Neutrophil (primary cell): Measurements from ENCODE around the gene SMARCD1.

Experiments
- H3K27ac ChIP-seq: fragments of 200-600 bp; sonication (generic); 2 replicates; pipeline ENCODE4 v1.5.1; 2016; ENCODE audit warnings: mild to moderate bottlenecking, moderate library complexity
- H3K27me3 ChIP-seq: fragments of 200-600 bp; sonication (generic); 2 replicates; pipeline ENCODE4 v1.6.0; 2016; ENCODE audit warnings: mild to moderate bottlenecking
- H3K36me3 ChIP-seq: fragments of 200-600 bp; sonication (generic); 2 replicates; pipeline ENCODE4 v1.5.1; 2017
- H3K4me1 ChIP-seq, 2 experiments: fragments of 200-600 bp in 1 of 2; sonication (generic) in 1 of 2; 1 replicate in 1 of 2; 2 replicates in 1 of 2; pipeline versions ENCODE4 v1.5.1 to v1.6.1; 2013 to 2016; ENCODE audit warnings: low read depth in 1 of 2, low read length in 1 of 2, mild to moderate bottlenecking in 1 of 2, moderate library complexity in 1 of 2; ENCODE audit not compliant: control insufficient read depth in 1 of 2, insufficient read depth in 1 of 2
- H3K4me3 ChIP-seq, 2 experiments: fragments of 200-600 bp in 1 of 2; sonication (generic) in 1 of 2; 1 replicate in 1 of 2; 2 replicates in 1 of 2; pipeline ENCODE4 v1.5.1; 2013 to 2016; ENCODE audit warnings: low read depth in 1 of 2, low read length in 1 of 2, mild to moderate bottlenecking in 1 of 2, moderate library complexity in 1 of 2
- H3K9me3 ChIP-seq: fragments of 200-600 bp; sonication (generic); 2 replicates; pipeline ENCODE4 v1.5.1; 2016
- TF ChIP-seq, protein P1 (sequence below): fragments of 200-600 bp; sonication (generic); IDR thresholded peaks from 2 replicates; pipeline ENCODE4 v1.5.1; 2016; ENCODE audit warnings: antibody characterized with exemption

Gene SMARCD1

GRCh38 chr12:50069539-50069938 lies 15.6 kb upstream of the SMARCD1 start:
- H3K27me3 ChIP-seq, result peaks cover 60% of the 10 kb centered on the region
- no peak overlapping the region for H3K27ac ChIP-seq
- H3K4me3 ChIP-seq, result no peak overlapping the region
- TF ChIP-seq, protein P1, sequence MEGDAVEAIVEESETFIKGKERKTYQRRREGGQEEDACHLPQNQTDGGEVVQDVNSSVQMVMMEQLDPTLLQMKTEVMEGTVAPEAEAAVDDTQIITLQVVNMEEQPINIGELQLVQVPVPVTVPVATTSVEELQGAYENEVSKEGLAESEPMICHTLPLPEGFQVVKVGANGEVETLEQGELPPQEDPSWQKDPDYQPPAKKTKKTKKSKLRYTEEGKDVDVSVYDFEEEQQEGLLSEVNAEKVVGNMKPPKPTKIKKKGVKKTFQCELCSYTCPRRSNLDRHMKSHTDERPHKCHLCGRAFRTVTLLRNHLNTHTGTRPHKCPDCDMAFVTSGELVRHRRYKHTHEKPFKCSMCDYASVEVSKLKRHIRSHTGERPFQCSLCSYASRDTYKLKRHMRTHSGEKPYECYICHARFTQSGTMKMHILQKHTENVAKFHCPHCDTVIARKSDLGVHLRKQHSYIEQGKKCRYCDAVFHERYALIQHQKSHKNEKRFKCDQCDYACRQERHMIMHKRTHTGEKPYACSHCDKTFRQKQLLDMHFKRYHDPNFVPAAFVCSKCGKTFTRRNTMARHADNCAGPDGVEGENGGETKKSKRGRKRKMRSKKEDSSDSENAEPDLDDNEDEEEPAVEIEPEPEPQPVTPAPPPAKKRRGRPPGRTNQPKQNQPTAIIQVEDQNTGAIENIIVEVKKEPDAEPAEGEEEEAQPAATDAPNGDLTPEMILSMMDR, result no peak
- H3K9me3 ChIP-seq, result no peaks in the 10 kb centered on the region
- H3K36me3 ChIP-seq, result no peaks in the 10 kb centered on the region
- peaks cover 3% of the 10 kb centered on the region in 2 experiments for H3K4me1 ChIP-seq

- H3K27me3 ChIP-seq, result peaks cover 50% of the 10 kb centered on the region
- no peak overlapping the region for H3K27ac ChIP-seq
- TF ChIP-seq, protein P1, result peak; percentile 95
- no peak overlapping the region for H3K4me3 ChIP-seq
- H3K4me1 ChIP-seq, result peaks cover 3% of the 10 kb centered on the region in 2 experiments
- H3K9me3 ChIP-seq, result no peaks in the 10 kb centered on the region
- H3K36me3 ChIP-seq, result no peaks in the 10 kb centered on the region
These were observed 14.7 kb upstream of the SMARCD1 start for GRCh38 chr12:50070314-50071060.

DNA sequence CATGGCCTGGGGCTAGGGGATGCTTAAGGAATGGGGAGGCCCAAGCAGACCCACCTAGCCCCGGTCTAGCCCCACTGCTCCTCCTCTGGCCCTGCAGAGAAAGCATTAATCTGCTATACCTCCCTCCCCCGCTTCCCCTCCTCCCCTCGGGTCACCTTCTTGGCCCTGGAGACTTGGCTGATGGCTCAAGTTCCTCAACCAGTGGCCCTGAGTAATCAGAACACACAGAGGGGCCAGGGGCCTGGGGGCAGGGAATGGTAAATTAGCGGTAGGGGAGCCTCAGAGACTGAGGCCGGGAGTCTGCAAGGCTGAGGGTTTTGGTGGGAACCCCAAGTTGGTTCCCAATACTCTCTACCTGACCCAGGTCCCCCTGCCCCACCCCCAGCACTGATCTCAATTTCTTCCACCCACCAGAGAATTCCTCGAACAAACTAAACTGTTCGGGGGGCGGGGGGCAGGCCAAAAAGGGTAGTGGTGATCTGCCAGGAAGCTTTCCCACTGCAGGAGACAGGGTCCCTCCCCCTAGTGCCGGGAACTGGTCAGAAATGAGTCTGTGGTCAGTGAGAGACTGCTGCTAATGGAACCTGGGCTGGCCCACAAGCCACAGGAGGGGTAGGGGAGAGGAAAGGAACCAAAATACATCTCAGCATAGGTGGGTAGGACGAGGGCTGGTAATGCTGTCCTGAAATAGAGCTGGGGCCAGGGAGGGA lies 12.8 kb upstream of the SMARCD1 start:
- TF ChIP-seq, protein P1, result no peak
- Histone ChIP-seq H3K4me3 (no peak overlapping the region), H3K36me3 (no peaks in the 10 kb centered on the region), H3K27me3 (peaks cover 35% of the 10 kb centered on the region), H3K4me1 (peaks cover 3% of the 10 kb centered on the region in 2 experiments), H3K9me3 (no peaks in the 10 kb centered on the region), H3K27ac (no peak overlapping the region)

- Histone ChIP-seq H3K9me3 (no peaks in the 10 kb centered on the region), H3K27me3 (peaks cover 28% of the 10 kb centered on the region), H3K27ac (no peak overlapping the region), H3K4me1 (peaks cover 3% of the 10 kb centered on the region in 2 experiments), H3K36me3 (no peaks in the 10 kb centered on the region), H3K4me3 (no peak overlapping the region)
- TF ChIP-seq, protein P1, result no peak
These were observed 11.9 kb upstream of the SMARCD1 start for GRCh38 chr12:50073206-50073605.

DNA sequence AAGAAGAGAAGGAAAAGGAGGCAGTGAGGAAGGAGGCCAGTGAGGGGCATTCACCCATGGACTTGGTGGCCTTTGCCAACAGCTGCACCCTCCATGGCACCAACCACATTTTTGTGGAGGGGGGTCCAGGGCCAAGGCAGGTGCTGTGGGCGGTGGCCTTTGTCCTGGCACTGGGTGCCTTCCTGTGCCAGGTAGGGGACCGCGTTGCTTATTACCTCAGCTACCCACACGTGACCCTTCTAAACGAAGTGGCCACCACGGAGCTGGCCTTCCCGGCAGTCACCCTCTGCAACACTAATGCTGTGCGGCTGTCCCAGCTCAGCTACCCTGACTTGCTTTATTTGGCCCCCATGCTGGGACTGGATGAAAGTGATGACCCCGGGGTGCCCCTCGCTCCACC lies 11.4 kb upstream of the SMARCD1 start:
- Histone ChIP-seq H3K27me3 (peaks cover 23% of the 10 kb centered on the region), H3K4me1 (peaks cover 3% of the 10 kb centered on the region in 2 experiments), H3K27ac (no peak overlapping the region), H3K4me3 (no peak overlapping the region), H3K36me3 (no peaks in the 10 kb centered on the region), H3K9me3 (no peaks in the 10 kb centered on the region)
- TF ChIP-seq, protein P1, result no peak
